ENCODE results near the gene HYAL1.
A peak's percentile ranks its signal among the peaks of the same experiment; 100 is the strongest.
"Not testable (repeated sequence)": the region's sequence is repeated elsewhere in the genome, so short reads cannot be mapped to it uniquely, and the experiment has no call there.

Gene HYAL1

DNA sequence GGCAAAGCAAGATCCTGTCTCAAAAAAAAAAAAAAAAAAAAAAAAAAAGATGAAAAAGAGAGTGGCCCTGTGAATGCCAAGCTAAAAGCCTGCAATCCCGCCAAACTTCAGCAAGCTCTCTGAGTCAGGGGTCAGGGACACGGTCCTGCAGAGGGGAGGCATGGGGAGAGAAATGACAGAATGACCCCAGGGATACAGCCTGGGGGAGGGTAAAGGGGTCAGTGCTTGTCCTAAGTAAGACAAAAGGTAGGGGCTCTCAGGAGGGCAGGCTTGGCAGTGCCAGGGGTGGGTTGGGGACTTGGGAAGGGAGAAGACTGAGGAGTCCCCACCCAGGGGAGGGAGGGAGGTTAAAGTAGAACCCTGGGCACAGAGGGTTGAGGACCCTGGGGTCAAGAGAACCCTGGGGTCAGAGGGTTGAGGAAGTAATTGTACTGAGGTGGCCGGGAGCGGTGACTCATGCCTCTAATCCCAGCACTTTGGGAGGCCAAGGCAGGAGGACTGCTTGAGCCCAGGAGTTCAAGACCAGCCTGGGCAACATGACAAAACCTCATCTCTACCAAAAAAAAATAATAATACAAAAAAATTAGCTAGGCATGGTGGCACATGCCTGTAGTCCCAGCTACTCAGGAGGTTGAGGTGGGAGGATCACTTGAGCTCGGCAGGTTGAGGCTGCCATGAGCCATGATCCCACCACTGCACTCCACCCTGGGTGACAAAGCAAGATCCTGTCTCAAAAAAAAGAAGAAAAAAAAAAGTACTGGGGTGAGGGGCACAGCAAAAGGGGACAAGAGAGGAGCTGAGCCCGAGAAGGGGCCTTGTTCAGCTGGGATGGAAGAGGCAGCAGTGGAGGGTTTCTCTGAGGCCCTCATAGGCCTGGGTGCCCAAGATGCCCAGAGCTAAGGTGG, 39.6 kb downstream of the HYAL1 start:
- DNase-seq (ENCODE audit: low read depth): no peak
- TF ChIP-seq, protein P1, sequence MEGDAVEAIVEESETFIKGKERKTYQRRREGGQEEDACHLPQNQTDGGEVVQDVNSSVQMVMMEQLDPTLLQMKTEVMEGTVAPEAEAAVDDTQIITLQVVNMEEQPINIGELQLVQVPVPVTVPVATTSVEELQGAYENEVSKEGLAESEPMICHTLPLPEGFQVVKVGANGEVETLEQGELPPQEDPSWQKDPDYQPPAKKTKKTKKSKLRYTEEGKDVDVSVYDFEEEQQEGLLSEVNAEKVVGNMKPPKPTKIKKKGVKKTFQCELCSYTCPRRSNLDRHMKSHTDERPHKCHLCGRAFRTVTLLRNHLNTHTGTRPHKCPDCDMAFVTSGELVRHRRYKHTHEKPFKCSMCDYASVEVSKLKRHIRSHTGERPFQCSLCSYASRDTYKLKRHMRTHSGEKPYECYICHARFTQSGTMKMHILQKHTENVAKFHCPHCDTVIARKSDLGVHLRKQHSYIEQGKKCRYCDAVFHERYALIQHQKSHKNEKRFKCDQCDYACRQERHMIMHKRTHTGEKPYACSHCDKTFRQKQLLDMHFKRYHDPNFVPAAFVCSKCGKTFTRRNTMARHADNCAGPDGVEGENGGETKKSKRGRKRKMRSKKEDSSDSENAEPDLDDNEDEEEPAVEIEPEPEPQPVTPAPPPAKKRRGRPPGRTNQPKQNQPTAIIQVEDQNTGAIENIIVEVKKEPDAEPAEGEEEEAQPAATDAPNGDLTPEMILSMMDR (IDR thresholded peaks at IDR 0.05; ENCODE audit: insufficient read depth, low read depth, low read length, missing control alignments): no peak

DNA sequence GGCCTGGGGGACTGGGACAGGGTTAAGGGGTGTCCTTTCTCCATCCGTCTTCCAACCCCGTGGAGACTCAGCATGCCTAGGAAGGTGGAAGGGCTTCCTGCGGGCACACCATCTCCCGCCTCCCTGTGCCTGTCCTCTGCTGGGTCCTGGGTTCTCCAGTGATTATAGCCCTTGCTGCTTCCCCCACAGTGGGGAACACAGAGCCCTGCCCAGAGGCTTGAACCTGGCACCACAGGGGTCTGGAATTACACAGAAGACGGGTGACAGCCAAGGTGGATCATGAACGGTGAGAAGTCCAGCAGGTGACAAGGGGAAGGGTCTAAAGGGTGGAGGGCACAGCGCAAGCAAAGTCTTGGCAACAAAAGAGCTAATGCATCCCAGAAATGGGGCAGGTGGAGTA, 40.6 kb downstream of the HYAL1 start:
- H3K4me3 ChIP-seq (ENCODE audit: low read depth, low read length): no peak overlapping the region
- TF ChIP-seq, protein P1 (IDR thresholded peaks at IDR 0.05; ENCODE audit: insufficient read depth, low read depth, low read length, missing control alignments): no peak
- DNase-seq (ENCODE audit: low read depth): no peak

More for the DNA sequence above, 39.6 kb downstream of the HYAL1 start:
- H3K4me3 ChIP-seq (ENCODE audit: low read depth, low read length): no peak overlapping the region

DNA sequence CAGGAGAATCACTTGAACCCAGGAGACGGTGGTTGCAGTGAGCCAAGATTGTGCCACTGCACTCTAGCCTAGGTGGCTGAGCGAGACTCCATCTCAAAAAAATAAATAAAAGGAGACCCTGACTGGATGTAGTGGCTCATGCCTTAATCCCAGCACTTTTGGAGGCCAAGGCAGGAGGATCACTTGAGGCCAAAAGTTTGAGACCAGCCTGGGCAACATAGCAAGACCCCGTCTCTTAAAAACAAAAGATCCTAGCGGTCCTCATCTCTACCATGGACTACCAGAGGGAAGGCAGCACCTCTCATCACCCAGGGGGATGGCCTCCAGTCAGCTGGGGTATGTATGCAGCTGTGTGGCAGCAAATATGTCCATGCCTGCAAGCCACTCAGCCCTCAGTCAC, 41.2 kb downstream of the HYAL1 start:
- DNase-seq (ENCODE audit: low read depth); H3K4me3 ChIP-seq (ENCODE audit: low read depth, low read length): not testable (repeated sequence)

DNA sequence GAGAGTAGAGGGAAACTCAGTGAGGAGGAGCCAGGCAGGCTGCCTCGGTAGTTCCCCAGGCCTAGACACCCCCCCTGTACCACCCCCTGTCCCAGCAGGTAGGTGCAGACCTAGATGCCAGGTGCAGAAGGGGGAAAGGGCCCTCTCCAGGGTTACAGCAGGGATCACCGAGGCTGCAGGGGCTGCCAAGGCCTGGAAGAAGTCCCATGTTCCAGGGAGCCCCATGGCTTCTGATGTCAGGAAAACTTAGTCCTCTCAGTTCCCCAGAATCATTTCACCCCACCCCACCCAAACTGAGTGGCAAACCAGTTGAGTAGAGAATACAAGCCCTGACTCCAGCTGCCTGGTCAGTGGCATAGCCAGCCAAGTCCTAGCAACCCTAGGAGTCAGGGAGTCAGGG, 41.9 kb downstream of the HYAL1 start:
- DNase-seq (ENCODE audit: low read depth): no peak
- TF ChIP-seq, protein P1 (IDR thresholded peaks at IDR 0.05; ENCODE audit: insufficient read depth, low read depth, low read length, missing control alignments): no peak
- H3K4me3 ChIP-seq (ENCODE audit: low read depth, low read length): no peak overlapping the region

DNA sequence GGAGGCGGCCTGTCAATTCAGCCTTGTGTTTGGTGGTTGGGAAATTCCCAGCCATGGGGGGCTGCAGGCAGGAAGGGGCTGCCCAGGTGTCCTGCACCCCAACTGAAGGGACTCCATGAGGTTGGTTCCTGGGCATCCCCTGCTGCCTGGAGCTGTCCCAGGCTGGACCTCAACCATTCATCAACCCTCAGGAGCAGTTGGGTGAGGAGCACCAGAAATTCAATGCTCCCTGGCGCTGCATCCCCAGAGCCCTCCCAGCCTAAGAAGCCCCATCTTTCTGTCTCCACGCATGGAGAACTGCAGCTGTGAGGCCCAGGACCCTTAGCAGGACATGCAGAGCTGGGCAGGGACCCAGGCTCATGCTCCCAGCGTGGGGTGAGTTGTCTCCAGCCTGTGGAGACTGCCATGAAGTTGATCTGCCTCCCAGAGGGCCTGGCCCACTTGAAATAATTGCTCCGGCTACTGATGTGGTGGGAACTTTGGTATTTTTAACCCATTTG, 42.4 kb downstream of the HYAL1 start:
- TF ChIP-seq, protein P1 (IDR thresholded peaks at IDR 0.05; ENCODE audit: insufficient read depth, low read depth, low read length, missing control alignments): no peak
- H3K4me3 ChIP-seq (ENCODE audit: low read depth, low read length): no peak overlapping the region
- DNase-seq (ENCODE audit: low read depth): no peak

DNA sequence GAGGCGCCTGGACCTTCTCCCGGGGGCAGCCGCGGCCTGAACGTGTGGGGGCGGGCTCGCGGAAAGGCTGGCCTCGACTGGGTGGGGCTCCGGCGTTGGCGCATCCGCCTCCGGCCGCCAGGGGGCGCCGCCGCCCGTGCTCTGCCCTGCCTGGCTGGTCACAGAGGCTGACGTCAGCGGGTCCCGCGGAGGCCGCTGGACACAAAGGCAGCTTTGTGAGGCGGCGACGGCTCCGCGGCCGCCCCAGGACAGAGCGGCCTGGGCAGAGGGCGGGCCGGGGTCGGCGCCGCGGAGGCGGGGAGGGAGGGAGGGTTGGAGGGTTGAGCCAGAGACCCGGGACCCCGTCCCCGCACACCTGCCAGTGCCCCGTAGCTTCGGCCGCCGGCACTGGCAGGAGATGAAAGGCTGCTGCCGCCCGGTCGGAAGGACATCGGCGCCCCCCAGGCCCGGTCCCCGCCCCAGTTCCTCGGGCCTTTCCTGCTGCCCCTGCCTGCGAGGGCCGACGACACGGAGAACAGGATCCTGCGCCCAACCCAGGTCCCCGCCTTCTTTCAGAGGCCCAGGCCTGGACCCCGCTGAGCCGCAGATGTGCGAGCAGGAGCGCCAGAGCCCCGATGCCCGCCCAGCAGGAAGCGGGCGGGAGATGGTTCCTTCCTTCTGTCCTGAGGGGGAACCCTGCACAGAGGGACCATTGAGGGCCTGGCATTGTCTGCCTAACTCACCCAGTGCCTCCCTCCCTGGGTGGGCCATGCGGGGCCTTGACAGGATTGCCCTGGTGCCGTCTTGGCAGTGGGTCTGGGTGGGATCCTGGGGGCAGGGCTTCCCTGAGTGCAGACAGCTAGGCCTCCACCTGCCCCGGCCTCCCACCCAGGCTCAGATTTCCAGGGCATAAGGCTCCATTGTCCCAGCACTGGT, 43.1 kb downstream of the HYAL1 start:
- TF ChIP-seq, protein P1 (IDR thresholded peaks at IDR 0.05; ENCODE audit: insufficient read depth, low read depth, low read length, missing control alignments): peak; percentile 97
- DNase-seq (ENCODE audit: low read depth): peak; percentile 90
- H3K4me3 ChIP-seq (ENCODE audit: low read depth, low read length): peak overlapping the region; percentile 52
